Ascending aorta (tissue), 2 donors: ENCODE measurements around the gene MARCHF10. TPM values are rescaled to one million over a fixed set of nuclear protein-coding genes. Genes with fewer than 3 reads are reported as not detected.

Experiments used
- DNase-seq, 2 donors: peaks; one replicate each; pipeline ENCODE4 v3.0.0-alpha.2; 2019; ENCODE audit warnings: low spot score in 2 of 2
- H3K27ac ChIP-seq, 2 donors: fragments of 200-600 bp; sonication (generic); one replicate each; pipeline ENCODE4 v1.5.1; 2016 to 2017; ENCODE audit warnings: mild to moderate bottlenecking in 1 of 2
- H3K27me3 ChIP-seq: fragments of 200-600 bp; sonication (generic); one replicate; pipeline ENCODE4 v1.5.1; 2017
- H3K36me3 ChIP-seq, 2 donors: fragments of 200-600 bp; sonication (generic); one replicate each; pipeline ENCODE4 v1.5.1; 2016
- H3K4me1 ChIP-seq, 2 donors: fragments of 200-600 bp; sonication (generic); one replicate each; pipeline ENCODE4 v1.5.1; 2016 to 2017; ENCODE audit warnings: mild to moderate bottlenecking in 1 of 2
- H3K4me3 ChIP-seq, 2 donors: fragments of 200-600 bp; sonication (generic); one replicate each; pipeline ENCODE4 v1.5.1; 2016 to 2017; ENCODE audit warnings: mild to moderate bottlenecking in 1 of 2
- H3K9me3 ChIP-seq, 2 donors: fragments of 200-600 bp; sonication (generic); one replicate each; pipeline ENCODE4 v1.5.1; 2016
- CTCF ChIP-seq, 3 experiments: fragments of 200-600 bp in 2 of 3; fragments of 450-650 bp in 1 of 3; sonication (generic) in 2 of 3; IDR thresholded peaks; one replicate each; pipeline ENCODE4 v1.5.1; 2016 to 2019; ENCODE audit warnings: antibody characterized with exemption in 3 of 3, mild to moderate bottlenecking in 1 of 3, moderate library complexity in 1 of 3
- intact Hi-C: fragments of 100-400 bp; cut with DNase I; formaldehyde crosslinking; loops from one replicate; pipeline ENCODE4 v1.15.1; 2023
- total RNA-seq: library from RNA; depleted of rRNA; stranded (reverse); fragments of >200 nt; gene quantifications from one replicate; pipeline ENCODE4 v1.1.0, GENCODE V29; 2016

MARCHF10 gene
- total RNA-seq, 1 donor from 2014 or later: not detected

DNA sequence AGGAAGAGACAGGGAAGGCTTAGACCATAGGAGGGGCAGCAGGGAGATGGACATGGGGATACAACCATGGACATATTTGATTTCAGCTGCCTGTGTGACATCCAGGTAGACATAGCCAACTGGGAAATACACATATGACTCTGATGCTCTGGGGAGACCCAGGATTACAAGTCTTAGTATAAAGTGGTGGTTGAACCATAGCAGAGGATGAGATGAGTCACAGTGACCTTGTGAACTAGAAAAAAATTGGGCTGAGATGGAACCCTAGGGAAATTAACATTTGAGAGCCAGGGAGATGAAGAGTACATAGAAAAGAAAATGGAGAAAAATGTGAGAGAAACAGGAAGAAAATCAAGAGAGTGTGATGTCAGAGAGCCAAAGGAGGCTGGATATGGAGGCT, 10.2 kb downstream of the MARCHF10 start:
- no peaks in the 10 kb centered on the region for H3K27me3 ChIP-seq
- intact Hi-C loops: no loop called here
- no peaks in the 10 kb centered on the region for H3K4me1 ChIP-seq
- H3K27ac ChIP-seq: no peak overlapping the region
- H3K4me3 ChIP-seq: no peak overlapping the region
- no peak for TF ChIP-seq CTCF (IDR thresholded peaks at IDR 0.05)
- no peak for DNase-seq
- H3K36me3 ChIP-seq: no peaks in the 10 kb centered on the region
- H3K9me3 ChIP-seq: no peaks in the 10 kb centered on the region

GRCh38 chr17:62796291-62796690, 11.8 kb downstream of the MARCHF10 start:
- no peak for TF ChIP-seq CTCF (IDR thresholded peaks at IDR 0.05)
- Histone ChIP-seq H3K4me3 (no peak overlapping the region), H3K36me3 (no peaks in the 10 kb centered on the region), H3K27ac (no peak overlapping the region), H3K4me1 (no peaks in the 10 kb centered on the region), H3K9me3 (no peaks in the 10 kb centered on the region), H3K27me3 (no peaks in the 10 kb centered on the region)
- DNase-seq: no peak
- intact Hi-C loops: no loop called here

DNA sequence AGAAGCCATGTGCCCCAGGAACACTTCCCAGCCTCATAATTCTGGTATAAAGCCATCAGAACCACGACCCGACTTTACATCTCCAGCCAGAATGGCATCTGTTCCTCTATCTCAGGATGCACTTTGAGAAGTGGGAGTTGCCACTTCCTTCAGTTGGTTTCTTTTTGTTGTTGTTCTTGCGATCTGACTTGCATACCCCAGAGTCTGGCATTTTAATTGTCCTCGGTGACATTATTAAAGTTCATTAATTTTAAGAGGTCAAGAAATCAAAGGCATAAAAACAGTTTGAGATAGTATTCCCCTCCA, 13.5 kb downstream of the MARCHF10 start:
- intact Hi-C loops: no loop called here
- H3K27me3 ChIP-seq: peaks cover under 1% of the 10 kb centered on the region
- peak in 1 of 2 donors; percentile 38 for DNase-seq
- H3K27ac ChIP-seq: no peak overlapping the region
- no peak overlapping the region for H3K4me3 ChIP-seq
- no peaks in the 10 kb centered on the region for H3K36me3 ChIP-seq
- no peaks in the 10 kb centered on the region for H3K4me1 ChIP-seq
- TF ChIP-seq CTCF (IDR thresholded peaks at IDR 0.05): no peak
- no peaks in the 10 kb centered on the region for H3K9me3 ChIP-seq

GRCh38 chr17:62793919-62794665, 14.0 kb downstream of the MARCHF10 start:
- H3K4me1 ChIP-seq: no peaks in the 10 kb centered on the region
- H3K27me3 ChIP-seq: peaks cover 3% of the 10 kb centered on the region
- intact Hi-C loops: no loop called here
- DNase-seq: peak in 1 of 2 donors; percentile 28
- TF ChIP-seq CTCF (IDR thresholded peaks at IDR 0.05): no peak
- H3K9me3 ChIP-seq: no peaks in the 10 kb centered on the region
- H3K4me3 ChIP-seq: no peak overlapping the region
- H3K27ac ChIP-seq: no peak overlapping the region
- H3K36me3 ChIP-seq: no peaks in the 10 kb centered on the region

DNA sequence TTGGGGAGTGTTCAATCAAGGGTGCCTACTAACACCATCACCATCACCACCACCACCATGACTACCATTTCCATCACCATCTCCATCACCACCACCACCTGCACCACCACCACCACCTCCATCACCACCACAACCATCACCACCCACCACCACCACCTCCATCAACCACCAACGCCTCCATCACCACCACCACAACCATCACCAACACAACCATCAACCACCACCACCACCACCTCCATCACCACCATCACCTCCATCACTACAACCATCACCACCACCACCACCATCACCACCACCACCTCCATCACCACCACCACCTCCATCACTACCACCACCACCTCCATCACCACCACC, 15.7 kb downstream of the MARCHF10 start:
- H3K27ac ChIP-seq: no peak overlapping the region
- H3K4me1 ChIP-seq: no peaks in the 10 kb centered on the region
- no peaks in the 10 kb centered on the region for H3K36me3 ChIP-seq
- H3K4me3 ChIP-seq: no peak overlapping the region
- no peak for TF ChIP-seq CTCF (IDR thresholded peaks at IDR 0.05)
- H3K9me3 ChIP-seq: no peaks in the 10 kb centered on the region
- intact Hi-C loops: no loop called here
- H3K27me3 ChIP-seq: peaks cover 3% of the 10 kb centered on the region
- peak in 1 of 2 donors; percentile 25 for DNase-seq
